ENCODE data around the gene TRAPPC10.

GRCh38 chr21:44058981-44059380 lies 46.9 kb downstream of the TRAPPC10 start:
- TF ChIP-seq, protein P1, sequence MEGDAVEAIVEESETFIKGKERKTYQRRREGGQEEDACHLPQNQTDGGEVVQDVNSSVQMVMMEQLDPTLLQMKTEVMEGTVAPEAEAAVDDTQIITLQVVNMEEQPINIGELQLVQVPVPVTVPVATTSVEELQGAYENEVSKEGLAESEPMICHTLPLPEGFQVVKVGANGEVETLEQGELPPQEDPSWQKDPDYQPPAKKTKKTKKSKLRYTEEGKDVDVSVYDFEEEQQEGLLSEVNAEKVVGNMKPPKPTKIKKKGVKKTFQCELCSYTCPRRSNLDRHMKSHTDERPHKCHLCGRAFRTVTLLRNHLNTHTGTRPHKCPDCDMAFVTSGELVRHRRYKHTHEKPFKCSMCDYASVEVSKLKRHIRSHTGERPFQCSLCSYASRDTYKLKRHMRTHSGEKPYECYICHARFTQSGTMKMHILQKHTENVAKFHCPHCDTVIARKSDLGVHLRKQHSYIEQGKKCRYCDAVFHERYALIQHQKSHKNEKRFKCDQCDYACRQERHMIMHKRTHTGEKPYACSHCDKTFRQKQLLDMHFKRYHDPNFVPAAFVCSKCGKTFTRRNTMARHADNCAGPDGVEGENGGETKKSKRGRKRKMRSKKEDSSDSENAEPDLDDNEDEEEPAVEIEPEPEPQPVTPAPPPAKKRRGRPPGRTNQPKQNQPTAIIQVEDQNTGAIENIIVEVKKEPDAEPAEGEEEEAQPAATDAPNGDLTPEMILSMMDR (IDR thresholded peaks at IDR 0.05) = no peak
- TF ChIP-seq POLR2A (IDR thresholded peaks at IDR 0.05) = no peak
- no peak for TF ChIP-seq POLR2AphosphoS5 (IDR thresholded peaks at IDR 0.05)
- no peak for TF ChIP-seq EP300 (IDR thresholded peaks at IDR 0.05)
